ENCODE results near the gene PCDHB10. TPM values are rescaled to one million over a fixed set of nuclear protein-coding genes. Genes with fewer than 3 reads are reported as not detected.

PCDHB10 gene
- total and polyA plus RNA-seq, 7 donors = 0.60 to 6.2 (median 3.9) TPM; not detected in 1

GRCh38 chr5:141241496-141241895 lies 49.3 kb downstream of the PCDHB10 start:
- 34 to 66% methylated on average over 43 of the region's 43 CpGs for whole genome bisulfite sequencing, 2 donors
- no peak for DNase-seq
- Histone ChIP-seq H3K27me3 (peaks cover 0 to 15% (median 0%) of the 10 kb centered on the region in 3 donors), H3K36me3 (no peaks in the 10 kb centered on the region), H3K27ac (no peak overlapping the region), H3K4me1 (no peaks in the 10 kb centered on the region), H3K4me3 (no peak overlapping the region), H3K9me3 (peaks cover 32 to 92% (median 65%) of the 10 kb centered on the region in 4 donors)
- intact Hi-C loops (cut with DNase I) = no loop called here
- TF ChIP-seq CTCF (IDR thresholded peaks at IDR 0.05) = no peak
- no peak for TF ChIP-seq POLR2AphosphoS5 (IDR thresholded peaks at IDR 0.05)
- no peak for TF ChIP-seq POLR2A (IDR thresholded peaks at IDR 0.05)
- no peak for TF ChIP-seq EP300 (IDR thresholded peaks at IDR 0.05)

Other genes with a start within 250 kb of the PCDHB10 start
Only the 30 nearest of the 37 such genes appear.
- gene PCDHB1, start 141.0 kb upstream of the PCDHB10 start, total RNA-seq = under 1 TPM; under 0.01 to 0.36 (median 0.27) TPM
- under 1 TPM in 1 of 3 donors, not detected in 2; 0.04 TPM for gene PCDHB1, start 141.0 kb upstream of the PCDHB10 start, polyA plus RNA-seq
- 1 to 10 TPM; 2.2 to 5.7 (median 2.9) TPM for gene PCDHB2, start 97.7 kb upstream of the PCDHB10 start, total RNA-seq
- gene PCDHB2, start 97.7 kb upstream of the PCDHB10 start, polyA plus RNA-seq = under 1 TPM; under 0.01 to 0.67 (median 0.23) TPM
- gene PCDHB3, start 91.9 kb upstream of the PCDHB10 start, total RNA-seq = 1 to 10 TPM; 1.7 to 4.9 (median 1.8) TPM
- gene PCDHB3, start 91.9 kb upstream of the PCDHB10 start, polyA plus RNA-seq = under 1 TPM in 1 of 3 donors, not detected in 2; 0.23 TPM
- 1 to 10 TPM; 3.9 to 5.3 (median 4.5) TPM for gene PCDHB4, start 70.5 kb upstream of the PCDHB10 start, total RNA-seq
- gene PCDHB4, start 70.5 kb upstream of the PCDHB10 start, polyA plus RNA-seq = under 1 TPM; 0.23 to 0.60 (median 0.57) TPM
- 1 to 10 TPM; 3.1 to 6.5 (median 4.7) TPM for gene PCDHB5, start 57.1 kb upstream of the PCDHB10 start, total RNA-seq
- under 1 TPM in 2 of 3 donors, not detected in 1; under 0.01 to 0.51 TPM for gene PCDHB5, start 57.1 kb upstream of the PCDHB10 start, polyA plus RNA-seq
- 1 to 10 TPM in 3 of 4 donors, under 1 TPM in 1; 0.71 to 2.3 (median 1.4) TPM for gene PCDHB6, start 42.3 kb upstream of the PCDHB10 start, total RNA-seq
- under 1 TPM in 1 of 3 donors, not detected in 2; 0.12 TPM for gene PCDHB6, start 42.3 kb upstream of the PCDHB10 start, polyA plus RNA-seq
- gene PCDHB7, start 19.7 kb upstream of the PCDHB10 start, total RNA-seq = 1 to 10 TPM; 1.4 to 5.3 (median 2.5) TPM
- gene PCDHB7, start 19.7 kb upstream of the PCDHB10 start, polyA plus RNA-seq = under 1 TPM in 1 of 3 donors, not detected in 2; 0.28 TPM
- 1 to 10 TPM in 2 of 4 donors, under 1 TPM in 2; 0.71 to 2.3 (median 1.4) TPM for gene PCDHB8, start 14.6 kb upstream of the PCDHB10 start, total RNA-seq
- under 1 TPM in 1 of 3 donors, not detected in 2; 0.19 TPM for gene PCDHB8, start 14.6 kb upstream of the PCDHB10 start, polyA plus RNA-seq
- 1 to 10 TPM; 3.6 to 6.3 (median 4.8) TPM for gene PCDHB16, start 10.0 kb upstream of the PCDHB10 start, total RNA-seq
- gene PCDHB16, start 10.0 kb upstream of the PCDHB10 start, polyA plus RNA-seq = under 1 TPM in 1 of 3 donors, not detected in 2; 0.29 TPM
- 1 to 10 TPM; 2.1 to 6.2 (median 5.1) TPM for gene PCDHB9, start 5.2 kb upstream of the PCDHB10 start, total RNA-seq
- under 1 TPM in 2 of 3 donors, not detected in 1; under 0.01 to 0.26 TPM for gene PCDHB9, start 5.2 kb upstream of the PCDHB10 start, polyA plus RNA-seq
- gene PCDHB11, start 7.3 kb downstream of the PCDHB10 start, total RNA-seq = 1 to 10 TPM; 1.8 to 5.0 (median 3.6) TPM
- gene PCDHB11, start 7.3 kb downstream of the PCDHB10 start, polyA plus RNA-seq = under 1 TPM in 1 of 3 donors, not detected in 2; 0.34 TPM
- 10 to 100 TPM in 1 of 4 donors, 1 to 10 TPM in 3; 4.3 to 10.2 (median 5.7) TPM for gene PCDHB12, start 16.4 kb downstream of the PCDHB10 start, total RNA-seq
- gene PCDHB12, start 16.4 kb downstream of the PCDHB10 start, polyA plus RNA-seq = under 1 TPM in 2 of 3 donors, not detected in 1; 0.34 to 0.60 TPM
- 1 to 10 TPM; 3.3 to 7.8 (median 6.1) TPM for gene PCDHB13, start 21.6 kb downstream of the PCDHB10 start, total RNA-seq
- gene PCDHB13, start 21.6 kb downstream of the PCDHB10 start, polyA plus RNA-seq = under 1 TPM in 2 of 3 donors, not detected in 1; 0.23 to 0.52 TPM
- 10 to 100 TPM in 1 of 4 donors, 1 to 10 TPM in 3; 6.3 to 10.5 (median 8.3) TPM for gene PCDHB14, start 31.0 kb downstream of the PCDHB10 start, total RNA-seq
- 1 to 10 TPM in 1 of 3 donors, not detected in 2; 1.0 TPM for gene PCDHB14, start 31.0 kb downstream of the PCDHB10 start, polyA plus RNA-seq
- gene PCDHB15, start 53.0 kb downstream of the PCDHB10 start, total RNA-seq = 1 to 10 TPM; 2.9 to 7.3 (median 5.4) TPM
- gene PCDHB15, start 53.0 kb downstream of the PCDHB10 start, polyA plus RNA-seq = under 1 TPM in 2 of 3 donors, not detected in 1; 0.23 to 0.93 TPM
- gene SLC25A2, start 111.7 kb downstream of the PCDHB10 start, total RNA-seq = under 1 TPM in 2 of 4 donors, not detected in 2; 0.81 to 0.82 TPM
- under 1 TPM in 1 of 3 donors, not detected in 2; 0.35 TPM for gene SLC25A2, start 111.7 kb downstream of the PCDHB10 start, polyA plus RNA-seq
- gene TAF7, start 128.4 kb downstream of the PCDHB10 start, total RNA-seq = 10 to 100 TPM; 44.9 to 62.2 (median 48.1) TPM
- gene TAF7, start 128.4 kb downstream of the PCDHB10 start, polyA plus RNA-seq = 10 to 100 TPM; 60.1 to 68.0 (median 62.7) TPM
- gene PCDHGA1, start 138.2 kb downstream of the PCDHB10 start, total RNA-seq = 1 to 10 TPM in 3 of 4 donors, under 1 TPM in 1; 0.71 to 1.4 (median 1.1) TPM
- under 1 TPM in 1 of 3 donors, not detected in 2; 0.26 TPM for gene PCDHGA1, start 138.2 kb downstream of the PCDHB10 start, polyA plus RNA-seq
- 1 to 10 TPM; 2.8 to 4.9 (median 3.8) TPM for gene PCDHGA2, start 146.4 kb downstream of the PCDHB10 start, total RNA-seq
- under 1 TPM in 1 of 3 donors, not detected in 2; 0.47 TPM for gene PCDHGA2, start 146.4 kb downstream of the PCDHB10 start, polyA plus RNA-seq
- gene PCDHGA3, start 151.5 kb downstream of the PCDHB10 start, total RNA-seq = 1 to 10 TPM; 1.5 to 4.4 (median 3.1) TPM
- under 1 TPM in 2 of 3 donors, not detected in 1; 0.19 to 0.60 TPM for gene PCDHGA3, start 151.5 kb downstream of the PCDHB10 start, polyA plus RNA-seq
- 1 to 10 TPM; 2.5 to 8.4 (median 4.1) TPM for gene PCDHGB1, start 157.7 kb downstream of the PCDHB10 start, total RNA-seq
- gene PCDHGB1, start 157.7 kb downstream of the PCDHB10 start, polyA plus RNA-seq = under 1 TPM in 1 of 3 donors, not detected in 2; 0.26 TPM
- gene PCDHGA4, start 162.7 kb downstream of the PCDHB10 start, total RNA-seq = 10 to 100 TPM in 1 of 4 donors, 1 to 10 TPM in 3; 5.0 to 11.3 (median 6.7) TPM
- under 1 TPM in 1 of 3 donors, not detected in 2; 0.47 TPM for gene PCDHGA4, start 162.7 kb downstream of the PCDHB10 start, polyA plus RNA-seq
- 10 to 100 TPM in 2 of 4 donors, 1 to 10 TPM in 2; 4.3 to 12.9 (median 8.0) TPM for gene PCDHGB2, start 167.6 kb downstream of the PCDHB10 start, total RNA-seq
- gene PCDHGB2, start 167.6 kb downstream of the PCDHB10 start, polyA plus RNA-seq = under 1 TPM in 1 of 3 donors, not detected in 2; 0.51 TPM
- gene PCDHGA5, start 171.8 kb downstream of the PCDHB10 start, total RNA-seq = 1 to 10 TPM; 5.3 to 8.3 (median 7.2) TPM
- gene PCDHGA5, start 171.8 kb downstream of the PCDHB10 start, polyA plus RNA-seq = under 1 TPM in 1 of 3 donors, not detected in 2; 0.57 TPM
- gene PCDHGB3, start 177.9 kb downstream of the PCDHB10 start, total RNA-seq = 10 to 100 TPM in 1 of 4 donors, 1 to 10 TPM in 3; 6.1 to 16.1 (median 7.7) TPM
- gene PCDHGB3, start 177.9 kb downstream of the PCDHB10 start, polyA plus RNA-seq = under 1 TPM in 2 of 3 donors, not detected in 1; under 0.01 to 0.41 TPM
- gene PCDHGA6, start 181.5 kb downstream of the PCDHB10 start, total RNA-seq = 10 to 100 TPM in 2 of 4 donors, 1 to 10 TPM in 2; 5.4 to 13.6 (median 8.4) TPM
- under 1 TPM in 1 of 3 donors, not detected in 2; 0.85 TPM for gene PCDHGA6, start 181.5 kb downstream of the PCDHB10 start, polyA plus RNA-seq
- 10 to 100 TPM in 3 of 4 donors, 1 to 10 TPM in 1; 8.2 to 15.2 (median 10.9) TPM for gene PCDHGA7, start 190.4 kb downstream of the PCDHB10 start, total RNA-seq
- under 1 TPM in 1 of 3 donors, not detected in 2; 0.42 TPM for gene PCDHGA7, start 190.4 kb downstream of the PCDHB10 start, polyA plus RNA-seq
- gene PCDHGB4, start 195.3 kb downstream of the PCDHB10 start, total RNA-seq = 1 to 10 TPM; 6.1 to 9.1 (median 7.5) TPM
- gene PCDHGB4, start 195.3 kb downstream of the PCDHB10 start, polyA plus RNA-seq = under 1 TPM in 1 of 3 donors, not detected in 2; 0.54 TPM
- 1 to 10 TPM; 4.4 to 7.9 (median 6.6) TPM for gene PCDHGA8, start 200.3 kb downstream of the PCDHB10 start, total RNA-seq
- gene PCDHGA8, start 200.3 kb downstream of the PCDHB10 start, polyA plus RNA-seq = under 1 TPM in 1 of 3 donors, not detected in 2; 0.16 TPM
- 10 to 100 TPM; 10.0 to 16.6 (median 11.8) TPM for gene PCDHGB5, start 205.6 kb downstream of the PCDHB10 start, total RNA-seq
- gene PCDHGB5, start 205.6 kb downstream of the PCDHB10 start, polyA plus RNA-seq = 1 to 10 TPM in 1 of 3 donors, under 1 TPM in 1, not detected in 1; 0.23 to 1.3 TPM